Measurements from ENCODE around the gene MTCP1.
A peak's percentile ranks its signal among the peaks of the same experiment; 100 is the strongest.

The MTCP1 gene

GRCh38 chrX:155070975-155071693 is at the start of gene MTCP1, which contains the start of the genes BRCC3 and CMC4:
MTCP1 (minus strand) TSS chrX:155071136; CDS start chrX:155066010, 5,126 bp downstream.
BRCC3 (plus strand) TSS chrX:155071508; CDS start chrX:155071528, 20 bp downstream.
CMC4 (minus strand) TSS chrX:155071136; CDS start chrX:155064023, 7,113 bp downstream.
- peak; percentile 66 to 77 for DNase-seq

DNA sequence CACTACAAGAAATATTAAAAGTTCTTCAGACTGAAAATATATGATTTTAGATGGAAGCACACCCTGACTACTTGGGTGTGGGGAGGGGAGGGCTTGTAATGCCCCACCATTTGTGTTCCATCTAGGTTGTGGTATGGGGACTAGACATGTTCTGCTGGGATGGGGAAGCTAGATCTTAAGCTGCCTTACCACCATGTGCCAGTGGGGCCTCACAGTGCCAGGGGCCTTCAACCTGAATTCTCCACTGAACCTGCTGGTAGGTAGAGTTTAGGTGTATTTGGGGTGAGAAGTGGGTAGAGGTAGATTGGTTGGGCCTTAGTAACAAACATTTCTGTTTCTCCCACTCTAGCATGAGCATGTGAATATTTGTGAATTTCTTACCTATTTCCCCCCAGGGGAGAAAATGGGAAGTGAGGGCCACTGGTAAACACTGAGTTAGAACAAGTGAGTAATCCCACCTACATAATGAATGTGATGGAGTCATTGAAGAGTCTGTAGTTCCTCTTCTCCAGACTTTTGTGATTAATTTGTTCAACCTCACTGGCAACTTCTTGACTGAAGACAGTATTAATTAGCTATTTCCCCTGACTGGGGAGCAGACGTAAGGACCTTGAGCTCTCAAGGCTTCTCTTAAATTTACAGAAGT is 44.4 kb upstream of the MTCP1 start:
- no peak for DNase-seq

DNA sequence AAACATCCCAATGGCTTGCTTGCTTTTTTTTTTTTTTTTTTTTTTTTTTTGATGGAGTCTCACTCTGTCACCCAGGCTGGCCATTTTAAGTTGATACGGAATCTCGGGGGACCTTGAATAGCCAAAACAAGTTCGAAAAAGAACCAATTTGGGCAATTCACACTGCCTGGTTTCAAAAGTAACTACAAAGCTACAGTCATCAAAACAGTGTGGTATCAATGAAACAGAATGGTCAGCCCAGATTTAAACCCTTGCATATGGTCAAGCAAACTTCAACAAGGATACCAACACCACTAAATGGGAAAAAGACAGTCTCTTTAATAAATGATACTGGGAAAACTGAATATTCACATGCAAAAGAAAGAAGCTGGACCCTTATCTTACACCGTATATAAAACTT is 42.2 kb upstream of the MTCP1 start:
- DNase-seq = no peak

DNA sequence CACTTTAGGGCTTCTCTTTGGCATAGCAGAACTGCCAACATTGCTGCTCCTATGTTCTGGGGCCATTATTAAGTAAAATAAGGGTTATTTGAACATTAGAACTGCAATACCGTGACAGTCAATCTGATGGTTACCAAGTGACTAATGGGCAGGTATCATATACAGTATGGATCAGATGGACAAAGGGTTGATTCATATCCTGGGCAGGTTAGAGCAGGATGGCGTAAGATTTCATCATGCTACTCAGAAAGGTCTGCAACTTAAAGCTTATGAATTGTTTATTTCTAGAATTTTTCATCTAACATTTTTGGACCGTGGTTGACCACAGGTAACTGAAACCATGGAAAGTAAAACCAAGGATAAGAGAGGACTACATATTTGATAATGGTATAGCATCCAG is 41.2 kb upstream of the MTCP1 start:
- no peak for DNase-seq

DNA sequence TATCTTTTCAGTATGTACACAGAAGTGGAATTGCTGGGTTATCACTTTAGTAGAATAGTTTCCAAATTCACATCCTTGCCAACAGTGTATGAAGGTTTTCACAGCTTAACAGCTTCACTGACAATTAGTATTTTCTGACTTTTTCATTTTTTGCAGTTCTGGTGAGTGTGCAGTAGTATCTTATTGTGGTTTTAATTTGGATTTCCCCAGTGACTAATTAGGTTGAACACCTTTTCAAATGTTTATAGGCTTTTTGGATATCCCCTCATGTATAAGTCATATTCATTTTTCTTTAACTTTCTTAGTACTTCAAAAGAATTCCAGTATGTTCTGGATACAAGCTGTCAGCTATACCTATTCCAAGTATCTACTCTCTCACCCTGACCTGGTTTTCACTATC is 37.5 kb upstream of the MTCP1 start:
- no peak for DNase-seq

- no peak for DNase-seq
These were observed 35.0 kb upstream of the MTCP1 start for GRCh38 chrX:155105919-155106318.

DNA sequence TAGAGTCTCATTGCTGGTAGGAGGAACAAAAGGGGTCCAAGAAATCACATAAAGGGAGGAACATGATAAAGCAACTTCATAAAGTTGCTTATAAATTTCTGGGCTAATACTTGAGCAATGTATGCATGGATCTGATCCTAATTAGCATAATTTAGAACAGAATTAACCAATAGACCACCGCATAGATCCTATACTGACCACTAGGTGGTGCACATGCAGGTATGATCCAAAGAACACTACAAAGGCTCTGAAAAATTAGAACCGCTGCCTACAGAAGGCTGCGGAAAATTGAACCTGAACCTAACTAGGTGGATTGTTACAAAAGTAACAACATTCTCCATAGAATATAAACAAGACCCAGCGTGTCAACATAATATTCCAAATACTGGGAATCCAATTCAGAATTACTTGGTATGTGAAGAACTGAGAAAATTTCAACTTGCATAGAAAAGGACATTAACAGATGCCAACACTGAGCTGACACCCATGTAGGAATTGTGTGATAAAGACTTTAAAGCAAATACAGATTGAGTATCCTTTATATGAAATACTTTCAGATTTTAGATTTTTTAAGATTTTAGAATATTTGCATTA is 23.6 kb upstream of the MTCP1 start:
- peak; percentile 8 to 33 for DNase-seq

- DNase-seq = no peak
These were observed 16.2 kb upstream of the MTCP1 start for GRCh38 chrX:155086961-155087735.

DNA sequence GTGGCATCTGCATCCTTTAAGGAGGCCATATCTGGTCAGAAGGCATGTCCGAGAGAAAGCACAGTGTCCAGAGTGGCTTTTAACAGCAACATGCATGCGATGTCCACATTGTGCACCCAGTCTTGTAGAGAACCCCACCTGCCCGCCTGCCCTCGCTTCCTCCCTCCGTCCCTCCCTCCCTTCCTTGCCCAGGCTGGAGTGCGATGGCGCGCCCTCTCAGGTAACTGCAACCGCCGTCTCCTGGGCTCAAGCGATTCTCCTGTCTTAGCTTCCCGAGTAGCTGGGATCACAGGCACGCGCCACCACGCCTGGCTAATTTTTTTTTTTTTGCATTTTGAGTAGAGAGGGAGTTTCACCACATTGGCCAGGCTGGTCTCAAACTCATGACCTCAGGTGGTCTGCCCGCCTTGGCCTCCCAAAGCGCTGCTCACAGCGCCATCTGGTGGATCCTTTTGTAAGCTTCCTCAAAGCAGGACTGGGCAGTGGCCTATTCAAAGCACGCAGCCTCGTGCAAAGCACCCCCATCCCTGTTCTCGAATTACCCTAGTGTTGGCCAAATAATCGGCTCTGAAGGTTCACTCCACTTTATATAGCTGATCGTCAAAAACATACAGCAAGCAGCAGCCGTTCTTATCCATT is 15.4 kb upstream of the MTCP1 start:
- DNase-seq = peak; percentile 20 to 50

GRCh38 chrX:155071694-155072280 is 851 bp upstream of the MTCP1 start:
- peak in 1 of 2 donors; percentile 2 for DNase-seq

GRCh38 chrX:155070663-155070974 is 317 bp downstream of the MTCP1 start:
- no peak for DNase-seq

- no peak for DNase-seq
These were observed 898 bp downstream of the MTCP1 start for GRCh38 chrX:155070038-155070437.

DNA sequence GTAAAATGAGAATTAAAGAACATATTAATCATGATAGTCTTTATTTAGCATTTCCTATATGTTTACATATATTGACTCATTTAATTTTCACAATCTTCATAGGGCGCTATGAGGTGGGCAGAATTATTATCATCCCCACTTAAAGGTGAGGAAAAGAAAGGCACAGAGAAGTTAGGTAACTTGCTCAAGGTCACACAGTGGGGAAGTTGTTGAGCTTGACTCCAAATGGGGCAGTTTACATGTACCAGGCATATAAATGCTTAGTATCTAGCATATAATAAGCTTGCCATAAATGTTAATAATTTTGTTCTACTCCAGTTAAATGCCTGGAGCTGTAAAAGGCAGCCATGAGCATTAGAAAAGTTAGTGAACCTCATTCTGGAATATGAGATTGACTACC is 1.5 kb downstream of the MTCP1 start:
- no peak for DNase-seq

DNA sequence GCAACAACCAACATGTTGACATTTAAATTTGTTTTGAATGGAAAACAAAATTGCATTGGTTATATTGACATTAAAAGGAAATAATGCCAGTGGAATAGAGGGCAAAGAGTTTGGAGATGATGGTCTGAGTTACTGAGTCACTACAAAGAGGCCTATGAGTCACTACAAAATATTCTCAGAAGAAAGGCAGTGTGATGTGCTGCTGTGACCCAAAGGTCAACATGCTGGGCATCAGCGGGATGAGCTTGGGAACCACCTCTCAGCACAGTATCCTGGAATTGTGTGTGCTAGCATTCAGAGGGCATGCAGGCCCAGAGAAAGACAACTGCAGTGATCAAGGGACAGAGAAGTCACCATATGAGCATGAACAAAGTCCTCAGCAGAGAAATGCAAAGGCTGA is 2.8 kb downstream of the MTCP1 start:
- DNase-seq = no peak

DNA sequence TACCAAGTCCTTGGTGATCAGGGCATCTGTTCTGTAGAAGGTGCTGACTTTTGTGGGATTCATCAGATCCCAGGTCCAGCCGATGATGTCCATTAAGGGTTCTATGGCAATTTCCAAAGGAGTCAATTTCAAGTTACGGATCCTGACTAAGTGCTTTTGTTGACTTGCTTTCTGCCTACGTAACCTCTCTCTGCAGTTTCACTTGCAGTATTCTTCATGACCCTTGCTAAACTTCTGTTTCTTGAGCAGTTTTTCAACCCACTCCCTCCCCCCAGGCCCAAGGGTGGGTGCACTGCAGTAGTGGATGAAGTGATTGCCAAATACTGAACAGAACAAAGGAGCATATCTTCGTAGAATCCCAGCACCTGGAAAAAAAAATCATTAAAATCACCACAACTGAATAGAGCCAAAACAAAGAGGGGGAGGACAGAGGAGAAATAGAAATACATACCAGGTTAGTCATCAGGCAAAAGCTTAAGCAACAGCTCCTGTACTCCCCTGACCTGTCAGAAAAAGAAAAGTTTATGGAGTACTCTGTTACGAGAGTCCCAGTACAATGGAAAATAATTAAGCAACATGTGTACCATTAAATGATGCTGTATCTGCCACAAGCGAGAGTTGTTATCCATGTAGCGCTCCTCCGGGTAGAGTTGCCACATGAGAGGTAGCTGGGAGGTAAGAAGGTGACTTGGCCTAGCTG is 5.8 kb downstream of the MTCP1 start:
- no peak for DNase-seq

DNA sequence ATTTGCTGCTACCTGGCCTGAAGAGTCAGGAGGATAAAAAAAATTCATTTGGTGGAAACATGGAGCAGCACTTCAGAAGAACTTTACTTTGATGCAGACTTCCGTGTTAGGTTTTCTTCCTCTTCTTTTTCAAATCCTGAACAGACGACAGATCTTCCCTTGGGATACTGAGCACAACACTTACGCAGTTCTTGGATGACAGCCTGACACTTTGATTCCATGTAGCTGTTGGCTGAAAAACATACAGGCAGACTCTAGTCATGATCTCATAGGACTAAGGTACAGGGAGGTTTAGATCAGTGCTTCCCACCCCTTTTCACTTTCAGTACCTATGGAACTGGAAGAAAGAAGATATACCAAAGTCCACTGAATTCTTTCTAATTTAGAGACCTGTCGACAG is 9.2 kb downstream of the MTCP1 start:
- DNase-seq = no peak

GRCh38 chrX:155056877-155057792 is 13.8 kb downstream of the MTCP1 start:
- DNase-seq = peak; percentile 9 to 39

GRCh38 chrX:155056471-155056870 is 14.5 kb downstream of the MTCP1 start:
- no peak for DNase-seq

DNA sequence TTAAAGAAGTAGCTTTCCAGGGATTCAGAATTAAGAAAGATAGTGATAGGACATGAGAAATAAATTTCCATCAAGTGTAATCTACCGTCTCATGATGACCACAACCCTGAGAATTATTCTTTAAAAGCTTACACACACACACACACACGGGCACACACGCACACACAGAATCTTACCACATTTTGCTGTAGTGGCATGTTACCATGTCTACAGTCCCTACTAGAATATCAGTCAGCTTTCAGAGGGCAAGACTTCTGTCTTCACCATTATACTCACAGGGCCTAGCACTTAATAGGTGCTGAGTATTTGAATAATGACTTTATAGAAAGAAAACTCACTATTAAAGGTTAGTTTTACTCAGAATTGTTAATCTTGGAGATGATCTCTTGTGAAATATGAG is 15.4 kb downstream of the MTCP1 start:
- no peak for DNase-seq

- no peak for DNase-seq
These were observed 16.7 kb downstream of the MTCP1 start for GRCh38 chrX:155054255-155054654.

DNA sequence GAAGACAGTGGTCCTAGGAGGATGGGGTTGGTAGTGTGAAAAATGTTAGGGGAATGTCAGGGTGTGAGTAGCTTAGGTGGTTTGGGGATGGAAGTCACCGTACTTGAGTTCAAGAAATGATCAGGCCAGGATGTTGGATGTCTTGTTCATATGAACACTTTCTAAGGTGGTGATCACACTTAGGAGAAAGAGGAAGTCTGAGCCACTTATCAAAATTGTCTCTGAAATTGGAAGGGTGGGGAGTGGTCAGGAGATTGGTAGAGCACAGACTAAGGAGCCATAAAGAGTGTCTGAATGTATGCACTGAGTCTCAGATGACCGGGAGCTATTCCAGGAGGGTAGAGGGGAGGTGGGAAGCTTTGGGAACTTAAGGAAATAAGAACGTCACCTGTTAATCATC is 17.3 kb downstream of the MTCP1 start:
- no peak for DNase-seq

Data from activated CD4-positive, alpha-beta T cell treated with anti-CD3 and anti-CD28 coated beads for 4 hours (primary cell).